ENCODE results near the gene BTF3L4. TPM values are rescaled to one million over a fixed set of nuclear protein-coding genes. Genes with fewer than 3 reads are reported as not detected.
A peak's percentile ranks its signal among the peaks of the same experiment; 100 is the strongest.

Gene BTF3L4
- total and polyA plus RNA-seq, 11 donors = 25.4 to 48.2 (median 33.1) TPM

DNA sequence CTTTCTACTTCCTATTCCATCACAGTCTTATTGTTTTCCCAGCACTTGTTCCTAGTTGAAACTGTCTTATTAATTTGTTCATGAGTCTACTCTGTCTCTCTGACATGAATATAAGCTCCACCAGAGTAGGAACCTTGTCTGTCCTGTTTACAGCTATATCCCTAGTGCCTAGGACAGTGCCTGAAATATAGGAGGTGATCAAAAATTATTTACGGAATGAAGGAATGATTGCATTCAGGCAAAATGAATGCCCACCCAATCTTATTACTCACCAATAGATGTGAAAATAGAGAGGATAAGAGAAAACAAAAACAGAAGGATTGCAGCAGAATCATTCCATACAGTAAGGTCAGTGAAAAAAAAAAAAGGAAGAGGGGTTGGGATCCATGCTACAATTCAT lies 2.2 kb upstream of the BTF3L4 start:
- TF ChIP-seq POLR2A (IDR thresholded peaks at IDR 0.05) = no peak
- TF ChIP-seq, protein P1, sequence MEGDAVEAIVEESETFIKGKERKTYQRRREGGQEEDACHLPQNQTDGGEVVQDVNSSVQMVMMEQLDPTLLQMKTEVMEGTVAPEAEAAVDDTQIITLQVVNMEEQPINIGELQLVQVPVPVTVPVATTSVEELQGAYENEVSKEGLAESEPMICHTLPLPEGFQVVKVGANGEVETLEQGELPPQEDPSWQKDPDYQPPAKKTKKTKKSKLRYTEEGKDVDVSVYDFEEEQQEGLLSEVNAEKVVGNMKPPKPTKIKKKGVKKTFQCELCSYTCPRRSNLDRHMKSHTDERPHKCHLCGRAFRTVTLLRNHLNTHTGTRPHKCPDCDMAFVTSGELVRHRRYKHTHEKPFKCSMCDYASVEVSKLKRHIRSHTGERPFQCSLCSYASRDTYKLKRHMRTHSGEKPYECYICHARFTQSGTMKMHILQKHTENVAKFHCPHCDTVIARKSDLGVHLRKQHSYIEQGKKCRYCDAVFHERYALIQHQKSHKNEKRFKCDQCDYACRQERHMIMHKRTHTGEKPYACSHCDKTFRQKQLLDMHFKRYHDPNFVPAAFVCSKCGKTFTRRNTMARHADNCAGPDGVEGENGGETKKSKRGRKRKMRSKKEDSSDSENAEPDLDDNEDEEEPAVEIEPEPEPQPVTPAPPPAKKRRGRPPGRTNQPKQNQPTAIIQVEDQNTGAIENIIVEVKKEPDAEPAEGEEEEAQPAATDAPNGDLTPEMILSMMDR (IDR thresholded peaks at IDR 0.05) = no peak
- DNase-seq (no peak), ATAC-seq (no peak)
- WGBS, 4 donors = 95 to 98% (median 97%) methylated on average over 1 of the region's 1 CpG
- peaks cover 0 to 28% (median 13%) of the 10 kb centered on the region in 9 donors for H3K36me3 ChIP-seq
- peaks cover 3 to 35% (median 31%) of the 10 kb centered on the region in 12 donors for H3K4me1 ChIP-seq
- H3K27ac ChIP-seq = no peak overlapping the region
- H3K9me3 ChIP-seq = no peaks in the 10 kb centered on the region
- intact Hi-C loops (cut with DNase I) = no loop called here
- H3K27me3 ChIP-seq = no peaks in the 10 kb centered on the region
- peak overlapping the region in 8 of 12 donors; percentile 63 to 97 (median 90) for H3K4me3 ChIP-seq

DNA sequence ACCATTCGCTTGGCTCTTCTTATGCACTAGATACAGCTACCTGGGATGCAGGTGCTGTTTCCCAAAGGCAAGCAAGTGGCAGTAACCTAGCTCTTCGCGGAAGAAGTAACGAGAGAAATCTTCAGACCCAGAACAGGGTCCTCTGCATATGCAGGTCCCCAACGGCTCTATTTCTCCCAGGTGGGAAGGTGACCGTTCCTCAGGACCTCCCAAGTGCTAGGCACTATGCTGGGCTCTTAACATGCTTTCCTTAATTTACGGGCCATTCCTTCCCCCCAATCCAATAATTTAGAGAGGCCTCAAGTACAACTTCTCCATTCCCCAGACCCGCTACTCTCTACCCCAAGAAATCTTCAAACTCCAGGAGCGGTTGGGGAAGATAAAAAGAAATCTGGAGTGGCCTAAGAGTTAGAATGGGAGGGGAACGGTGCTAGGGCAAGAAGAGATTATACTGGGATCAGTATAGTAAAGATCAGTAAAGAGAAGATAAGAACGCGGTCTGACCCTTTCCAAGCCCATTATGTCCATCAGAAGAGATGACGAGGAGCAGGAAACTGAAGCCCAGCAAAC lies 1.5 kb upstream of the BTF3L4 start:
- intact Hi-C loops (cut with DNase I) = loop anchor here in 2 of 10 donors (5.0 kb wide), 2 partner anchors 177 to 643 kb away; partner anchors contain the start of genes COA7 (in 1 of the 2) and NRDC (in 1 of the 2)
- 4 to 5% (median 5%) methylated on average over 13 of the region's 13 CpGs for WGBS, 4 donors
- peak overlapping the region; percentile 63 to 97 (median 88) for H3K4me3 ChIP-seq
- H3K27me3 ChIP-seq = no peaks in the 10 kb centered on the region
- TF ChIP-seq, protein P1 (IDR thresholded peaks at IDR 0.05) = no peak
- no peak for TF ChIP-seq POLR2A (IDR thresholded peaks at IDR 0.05)
- H3K9me3 ChIP-seq = no peaks in the 10 kb centered on the region
- ATAC-seq (no peak), DNase-seq (no peak)
- peaks cover 3 to 41% (median 34%) of the 10 kb centered on the region in 12 donors for H3K4me1 ChIP-seq
- H3K27ac ChIP-seq = peak overlapping the region in 11 of 12 donors; percentile 71 to 97 (median 92)
- H3K36me3 ChIP-seq = peaks cover 0 to 30% (median 13%) of the 10 kb centered on the region in 9 donors

DNA sequence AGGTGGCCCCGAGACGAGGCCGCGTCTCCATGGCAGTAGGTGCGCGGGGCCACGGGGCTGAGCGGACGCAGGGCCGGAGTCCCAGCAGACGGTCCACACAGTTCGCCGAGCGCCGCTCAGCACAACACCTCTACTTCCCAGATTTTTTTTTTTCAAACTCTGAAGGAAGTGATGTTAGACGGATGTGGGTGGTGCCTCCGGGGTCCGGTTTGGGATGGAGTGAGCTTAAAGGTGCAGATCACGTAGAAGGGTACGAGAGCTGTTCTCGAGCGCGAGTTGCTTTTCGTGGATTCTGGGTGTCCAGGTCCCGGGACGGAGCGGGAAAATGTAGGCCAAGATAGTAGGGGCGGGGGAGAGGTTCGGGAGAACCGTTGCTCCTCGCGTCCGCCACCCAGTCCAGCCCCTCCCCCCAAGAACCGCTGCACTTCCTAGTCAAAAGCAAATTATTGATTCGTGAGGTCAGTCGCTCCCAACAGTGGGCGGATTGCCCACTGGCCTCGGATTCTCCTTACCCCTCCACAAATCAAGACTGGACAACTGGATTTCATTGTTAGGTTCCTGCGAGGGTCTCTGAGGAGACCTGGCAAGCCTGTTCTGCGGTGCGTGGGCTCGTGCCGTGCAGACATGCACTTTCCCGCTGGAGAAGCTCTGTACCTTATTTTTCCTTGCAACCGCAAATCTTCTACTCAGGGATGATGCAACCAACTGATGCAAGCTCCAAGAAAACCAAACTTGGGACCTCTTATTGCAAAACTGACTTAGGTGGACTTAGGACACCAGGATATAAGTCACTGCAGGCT lies 829 bp upstream of the BTF3L4 start, which contains the start of gene TXNDC12:
Gene TXNDC12, minus strand, starts transcription at position 126 of the 800 bp plus-strand sequence. Its CDS starts 95 bp downstream, at position 31.
- Histone ChIP-seq H3K27me3 (no peaks in the 10 kb centered on the region), H3K27ac (peak within 1 kb of the TSS in 11 of 12 donors; percentile 71 to 97 (median 92)), H3K4me1 (peaks cover 3 to 41% (median 34%) of the 10 kb centered on the region in 12 donors), H3K36me3 (peaks cover 0 to 35% (median 18%) of the 10 kb centered on the region in 9 donors), H3K4me3 (peak within 1 kb of the TSS; percentile 63 to 97 (median 88)), H3K9me3 (no peaks in the 10 kb centered on the region)
- intact Hi-C loops (cut with DNase I) = loop anchor here in 2 of 10 donors (5.0 kb wide), 2 partner anchors 178 to 642 kb away; partner anchors contain the start of genes COA7 (in 1 of the 2) and NRDC (in 1 of the 2)
- DNase-seq (peak; percentile 80 to 88 (median 86)), ATAC-seq (peak; percentile 80 to 91 (median 86))
- TF ChIP-seq POLR2A (IDR thresholded peaks at IDR 0.05) = peak in 1 of 2 donors; percentile 79
- TF ChIP-seq, protein P1 (IDR thresholded peaks at IDR 0.05) = no peak
- 0% methylated on average over 25 to 45 of the region's 45 CpGs for WGBS, 4 donors

DNA sequence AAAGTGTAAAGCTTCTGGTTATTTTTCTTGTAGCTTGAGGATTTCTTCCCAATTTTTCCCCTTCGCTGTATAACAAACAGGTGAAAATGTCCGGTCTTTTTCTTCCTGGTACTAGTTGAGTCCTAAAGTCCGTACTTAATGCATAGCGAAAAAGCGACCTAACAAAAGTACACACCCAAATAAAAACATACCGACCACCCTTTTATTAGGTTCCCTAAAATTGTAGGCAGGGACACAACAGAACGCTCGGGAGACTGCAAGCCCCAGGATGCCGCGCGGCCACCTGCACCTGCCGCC lies 281 bp upstream of the BTF3L4 start:
- Histone ChIP-seq H3K36me3 (peaks cover 0 to 35% (median 23%) of the 10 kb centered on the region in 9 donors), H3K27me3 (no peaks in the 10 kb centered on the region), H3K4me1 (peaks cover 3 to 41% (median 34%) of the 10 kb centered on the region in 12 donors), H3K27ac (peak overlapping the region in 11 of 12 donors; percentile 71 to 97 (median 92)), H3K9me3 (no peaks in the 10 kb centered on the region), H3K4me3 (peak overlapping the region; percentile 63 to 97 (median 88))
- no peak for TF ChIP-seq POLR2A (IDR thresholded peaks at IDR 0.05)
- TF ChIP-seq, protein P1 (IDR thresholded peaks at IDR 0.05) = no peak
- WGBS, 4 donors = 0% methylated on average over 12 of the region's 12 CpGs
- intact Hi-C loops (cut with DNase I) = loop anchor here in 2 of 10 donors (1.0 to 5.0 kb wide), 3 partner anchors 23 to 641 kb away; partner anchors contain the start of genes COA7 (in 1 of the 2), KTI12 (in 1 of the 2) and NRDC (in 1 of the 2)
- DNase-seq (no peak), ATAC-seq (no peak)
